Muscle of arm (tissue), 12 donors: ENCODE results near the gene EGR4. TPM values are rescaled to one million over a fixed set of nuclear protein-coding genes. Genes with fewer than 3 reads are reported as not detected.

Experiments used
- DNase-seq: peaks from one replicate; pipeline ENCODE4 v3.0.0-alpha.2; 2013
- polyA plus RNA-seq, 12 donors: library from polyadenylated mRNA; unstranded; fragments of 120-200 nt; gene quantifications; one replicate each; pipeline ENCODE4 v1.2.1, GENCODE V29; 2013; ENCODE audit not compliant: insufficient read length in 12 of 12

The EGR4 gene
- polyA plus RNA-seq, 12 donors: 0.11 TPM; not detected in 11

DNA sequence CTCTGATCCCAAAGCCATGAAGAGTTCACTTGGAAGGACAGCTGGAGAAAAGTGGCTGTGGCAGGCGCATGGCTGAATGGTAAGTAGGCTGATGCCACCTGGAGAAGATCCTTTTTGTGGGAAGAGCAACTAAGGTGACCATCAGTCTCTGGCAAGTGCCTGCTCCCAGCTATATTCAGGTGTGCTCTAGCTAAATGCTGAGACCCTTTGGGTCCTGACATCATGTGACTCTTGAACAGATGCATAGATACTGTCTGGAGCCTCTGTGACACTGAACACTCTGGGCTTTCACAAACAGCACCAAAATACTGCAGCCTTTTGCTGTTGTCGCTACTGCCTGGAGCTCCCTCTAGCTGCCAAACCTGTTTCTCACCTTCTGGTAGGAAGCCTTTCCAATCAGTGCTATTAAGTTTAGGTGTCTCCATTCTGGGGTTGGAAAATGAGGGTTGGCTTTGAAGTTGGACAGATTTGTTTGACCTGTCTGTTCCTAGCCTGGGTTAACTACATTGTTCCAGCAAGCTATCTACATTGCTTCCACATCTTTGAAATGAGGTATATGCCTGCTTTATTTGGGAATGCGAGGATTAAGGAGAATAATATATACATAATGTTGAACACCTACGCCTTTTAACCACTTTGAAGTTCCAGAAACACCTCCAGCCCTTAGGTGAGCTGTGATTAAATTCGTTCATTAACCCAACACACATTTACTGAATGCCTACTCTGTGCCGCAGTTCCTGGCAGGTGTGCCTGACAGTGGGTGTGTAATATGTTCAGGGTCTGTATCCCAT is 3.1 kb downstream of the EGR4 start:
- DNase-seq: no peak

DNA sequence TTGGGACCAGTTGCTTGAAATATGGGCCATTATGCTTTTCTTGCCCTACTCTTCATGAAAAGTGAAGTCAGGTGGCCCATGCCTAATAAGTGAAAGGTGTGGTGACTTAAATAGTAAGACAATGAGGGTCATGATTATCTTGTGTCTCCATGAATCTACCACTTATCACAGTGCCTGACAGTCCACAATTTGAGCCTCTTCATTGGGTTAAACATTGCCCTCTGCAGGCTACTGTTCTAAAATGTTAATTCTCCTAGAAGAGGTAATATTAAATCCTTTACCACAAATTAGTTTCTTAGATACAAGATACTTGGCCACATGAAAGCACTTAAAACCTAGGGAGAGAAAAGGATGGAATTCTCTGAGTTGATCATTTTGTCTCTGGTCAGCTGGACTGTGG is 4.0 kb downstream of the EGR4 start:
- no peak for DNase-seq

DNA sequence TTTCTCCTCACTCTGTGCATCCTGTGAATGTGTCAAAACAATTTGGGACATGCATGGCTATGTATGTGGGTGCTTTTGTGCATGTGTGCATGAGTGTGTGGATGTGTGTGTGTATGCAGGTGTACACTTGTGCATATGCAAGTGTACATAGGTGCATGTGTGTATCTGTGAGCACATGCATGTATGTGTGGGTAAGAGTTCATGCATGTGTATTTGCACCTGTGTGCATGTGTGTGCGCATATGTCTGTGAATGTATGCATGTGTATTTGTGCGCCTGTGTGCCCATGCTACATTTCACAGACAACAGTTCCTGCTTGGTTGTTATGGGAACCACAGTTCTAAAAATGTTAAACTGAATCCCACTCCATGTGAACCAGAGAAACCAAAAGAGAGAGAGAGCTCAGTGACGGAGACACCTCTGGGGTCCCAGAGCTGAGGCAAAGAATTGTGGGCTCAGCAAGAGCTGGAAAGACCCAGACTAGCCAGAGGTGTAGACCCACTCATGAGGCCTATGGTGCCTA is 7.2 kb downstream of the EGR4 start:
- no peak for DNase-seq

DNA sequence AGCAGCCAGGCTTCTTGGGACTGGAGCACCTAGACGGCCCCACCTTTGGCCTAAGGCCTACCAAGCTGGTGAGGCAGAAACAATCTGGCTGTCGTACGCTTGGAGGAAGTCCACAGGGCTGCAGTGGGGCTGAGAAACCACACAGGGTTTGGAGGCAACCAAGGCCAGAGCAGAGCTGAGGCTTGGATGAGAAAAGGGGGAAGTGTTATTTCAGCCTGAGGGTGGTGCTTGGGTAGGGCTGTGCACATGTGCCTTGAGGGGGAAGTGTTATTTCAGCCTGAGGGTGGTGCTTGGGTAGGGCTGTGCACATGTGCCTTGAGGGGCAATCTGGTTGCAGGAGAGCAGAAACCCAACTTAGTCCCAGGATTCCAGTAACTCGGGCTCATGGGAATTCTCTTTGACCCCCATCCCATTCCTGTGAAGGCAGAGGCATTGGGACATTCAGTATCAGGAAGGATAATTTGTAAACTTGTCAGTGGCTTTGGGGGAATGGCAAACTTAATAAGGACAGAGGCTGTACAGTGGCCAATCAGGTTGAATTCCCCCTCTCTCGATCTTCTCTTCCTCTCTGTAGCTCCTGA is 8.1 kb downstream of the EGR4 start:
- DNase-seq: no peak

DNA sequence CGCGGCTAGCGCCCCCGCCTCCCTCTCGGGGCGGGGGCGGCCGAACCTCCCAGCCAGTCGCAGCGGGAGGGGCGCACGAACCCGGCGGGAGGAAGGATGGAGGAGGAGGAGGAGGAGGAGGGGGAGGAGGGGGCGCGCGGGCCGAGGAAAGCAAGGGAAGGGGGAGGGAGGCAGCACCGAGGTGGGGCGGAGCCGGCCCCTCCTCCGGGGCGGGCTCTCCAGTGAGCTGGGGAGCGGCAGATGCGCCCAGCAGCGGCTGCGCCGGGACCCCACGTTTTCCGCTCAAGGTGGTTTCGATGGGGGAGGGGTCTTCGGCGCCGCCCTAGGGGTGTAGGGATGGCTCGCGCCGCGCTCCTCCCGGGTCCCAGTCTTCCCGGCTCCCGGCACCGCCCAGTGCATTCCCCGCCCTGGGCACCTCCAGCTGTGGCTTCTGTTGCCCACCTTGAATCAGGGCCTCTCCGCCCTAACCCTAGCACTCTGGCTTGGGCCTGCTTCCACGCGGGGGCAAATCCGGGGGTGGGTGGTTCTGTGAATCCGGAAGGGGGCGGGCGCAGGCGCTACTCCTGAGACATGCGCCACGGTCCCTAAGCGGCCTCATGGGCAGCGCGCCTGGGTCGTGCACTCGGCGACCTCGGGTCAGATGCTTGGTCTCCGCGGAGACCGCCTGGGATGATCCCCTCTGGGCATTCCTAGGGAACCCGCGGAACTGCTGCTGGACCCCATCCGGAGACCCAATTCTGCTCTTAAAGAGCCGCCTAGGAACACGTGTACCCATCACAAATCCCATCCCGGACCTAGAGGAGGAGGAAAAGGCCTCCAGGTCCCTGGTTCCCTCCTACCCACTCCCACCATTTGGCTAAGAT is 8.8 kb downstream of the EGR4 start, which contains the start of gene FBXO41:
FBXO41 (minus strand) TSS at position 183 of the 863 bp plus-strand sequence. CDS start 14,848 bp downstream, outside the sequence.
- no peak for DNase-seq

DNA sequence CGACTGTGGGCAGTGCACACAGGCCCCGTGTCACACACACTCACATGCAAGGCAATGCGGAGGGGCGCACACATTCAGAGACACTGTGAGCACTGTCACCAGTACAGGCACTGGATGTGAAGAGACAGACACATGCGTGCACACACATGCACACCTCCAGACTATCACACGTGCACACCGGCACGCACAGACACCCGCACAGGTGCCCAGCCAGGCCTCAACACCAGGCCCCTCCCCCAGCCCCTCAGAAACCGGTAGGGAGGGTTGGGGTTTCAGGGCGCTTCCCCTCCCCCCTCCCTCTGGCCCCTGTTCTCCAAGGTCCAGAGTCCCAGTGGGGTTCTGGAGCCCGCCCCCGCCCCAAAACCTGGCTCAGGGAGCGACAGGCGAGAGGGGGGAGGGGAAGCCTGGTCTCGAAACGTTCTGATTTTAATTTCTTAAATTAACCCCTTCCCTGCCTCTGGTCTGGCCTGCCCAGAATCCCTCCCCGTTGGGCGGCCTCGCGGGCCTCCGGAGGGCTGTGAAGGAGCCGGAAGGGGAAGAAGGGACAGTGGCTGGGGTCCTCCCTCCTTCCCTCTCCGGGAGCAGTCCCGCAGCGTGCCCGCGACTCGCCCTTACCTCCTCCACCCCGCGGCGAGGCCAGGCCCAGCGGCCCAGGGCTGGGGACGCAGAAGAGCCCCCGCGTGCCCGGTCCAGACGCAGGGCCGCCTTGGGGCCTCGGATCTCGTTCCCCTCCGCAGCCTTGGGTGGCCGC is 9.6 kb downstream of the EGR4 start:
- DNase-seq: no peak

DNA sequence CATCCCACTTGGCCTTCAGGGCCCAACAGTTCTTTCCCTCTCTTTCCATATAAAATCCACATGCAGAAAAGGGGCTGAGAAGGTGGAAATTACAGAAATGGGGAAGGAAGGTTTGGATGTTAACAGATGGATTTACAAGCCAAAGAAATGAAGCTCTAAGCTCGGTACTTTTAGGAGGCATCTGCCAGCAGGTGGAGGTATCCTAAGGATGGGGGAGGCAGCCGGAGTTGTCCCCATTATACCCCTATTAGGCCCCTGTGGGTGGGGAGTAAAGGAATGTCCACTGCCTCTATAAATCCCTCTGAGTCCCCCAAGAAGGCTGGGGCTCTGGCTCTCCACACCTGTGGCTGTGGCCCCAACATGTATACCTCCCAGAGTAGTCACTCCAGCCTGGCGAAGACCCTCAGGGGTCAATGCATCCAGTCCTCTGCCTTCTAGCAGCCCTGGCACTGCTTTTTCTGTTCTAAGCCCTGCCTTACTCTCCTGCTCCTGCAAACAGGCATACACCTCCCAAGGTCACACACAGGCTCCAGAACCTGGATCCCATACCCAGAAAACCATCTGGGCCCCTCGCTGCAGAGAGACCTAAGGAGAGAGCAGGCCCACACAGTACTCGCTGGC is 10.3 kb downstream of the EGR4 start:
- DNase-seq: no peak

DNA sequence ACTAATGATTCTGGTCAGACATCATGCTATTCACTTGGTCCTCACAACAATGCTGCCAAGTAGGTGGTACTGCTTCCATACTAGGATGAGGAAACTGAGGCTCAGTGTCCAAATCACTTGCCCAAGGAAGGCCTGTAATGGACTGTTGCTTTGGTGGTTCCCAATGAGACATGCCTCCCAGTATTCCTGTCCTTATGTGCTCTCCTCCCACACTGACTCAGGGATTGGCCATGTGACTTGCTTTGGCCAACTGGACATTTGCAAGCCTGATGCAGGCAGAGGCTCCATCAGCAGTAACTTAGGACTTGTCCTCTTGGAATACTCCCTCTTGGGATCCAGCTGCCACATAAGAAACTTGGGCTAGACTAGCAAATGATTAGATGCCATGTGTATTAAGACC is 12.1 kb downstream of the EGR4 start:
- DNase-seq: no peak

DNA sequence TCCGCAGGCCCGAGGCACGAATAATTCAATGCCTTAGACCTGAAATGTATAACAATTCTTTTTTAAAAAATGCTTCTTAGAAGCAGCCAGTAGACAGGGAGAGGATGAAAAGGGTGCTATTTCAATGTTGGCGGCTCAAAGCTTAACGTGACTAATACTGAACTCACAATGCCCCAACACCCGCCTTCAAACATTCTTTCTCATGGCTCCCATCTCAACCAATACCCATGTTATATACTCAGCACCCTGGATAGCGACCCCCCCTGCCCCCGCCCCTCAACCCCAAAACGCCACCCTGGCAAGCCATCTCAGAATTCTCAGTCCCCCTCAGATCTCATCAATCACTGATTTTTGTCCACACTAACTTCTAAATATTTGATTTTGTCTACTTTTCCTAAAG is 13.5 kb downstream of the EGR4 start:
- DNase-seq: no peak

DNA sequence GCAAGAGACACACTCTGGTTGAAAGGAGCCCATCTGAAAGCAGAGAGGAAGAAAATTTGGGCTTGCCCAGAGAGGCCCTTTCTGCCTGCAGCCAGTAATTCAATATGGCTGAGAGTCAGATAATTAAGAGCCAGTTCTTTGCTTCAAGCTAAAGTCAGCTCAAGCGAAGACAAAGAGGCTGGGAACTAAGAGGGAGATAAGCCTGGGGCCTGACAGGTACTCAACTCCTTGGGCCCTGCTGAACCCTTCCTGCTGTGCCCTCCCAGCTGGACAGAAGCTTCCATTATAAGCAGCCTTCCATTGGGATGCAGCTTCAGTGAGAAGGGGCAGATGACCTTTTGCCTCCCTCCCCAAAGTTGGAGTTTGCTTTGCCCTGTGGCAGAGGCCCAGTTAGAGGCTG is 21.1 kb downstream of the EGR4 start:
- no peak for DNase-seq

DNA sequence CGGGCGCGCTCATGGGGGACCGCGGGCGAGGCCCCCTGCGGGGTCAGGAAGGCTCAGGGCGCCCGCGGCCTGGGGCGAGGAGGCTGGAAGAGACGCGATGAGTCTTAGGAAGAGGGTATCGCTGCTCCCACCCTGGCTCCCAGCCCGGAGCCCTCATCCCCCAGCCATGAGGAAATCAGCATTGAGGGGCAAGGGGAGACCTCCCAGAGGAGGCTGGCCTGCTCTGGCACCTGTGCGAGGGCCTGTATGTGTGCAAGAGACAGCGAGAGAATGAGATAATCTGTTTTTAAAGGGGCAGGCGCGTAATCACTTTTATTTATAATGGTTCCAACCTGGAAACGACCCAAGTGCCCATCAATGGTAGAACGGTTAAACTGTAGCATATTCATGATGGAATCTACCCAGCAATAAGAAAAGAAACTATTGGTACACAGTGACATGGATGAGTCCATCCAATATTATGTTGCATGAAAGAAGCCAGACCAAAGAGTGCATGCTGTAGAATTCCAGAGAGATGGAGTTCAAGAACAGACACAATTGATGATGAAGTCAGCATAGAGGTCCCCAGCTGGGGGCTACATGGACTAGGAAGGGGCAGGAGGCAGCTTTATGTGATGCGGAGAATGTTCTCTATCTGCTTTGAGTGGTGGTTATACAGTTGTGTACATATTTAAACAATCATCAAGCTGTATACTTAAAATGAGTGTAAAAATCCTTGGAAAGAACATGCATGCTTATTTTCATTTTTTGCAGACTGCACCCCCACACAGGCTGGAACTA is 23.5 kb downstream of the EGR4 start:
- no peak for DNase-seq

DNA sequence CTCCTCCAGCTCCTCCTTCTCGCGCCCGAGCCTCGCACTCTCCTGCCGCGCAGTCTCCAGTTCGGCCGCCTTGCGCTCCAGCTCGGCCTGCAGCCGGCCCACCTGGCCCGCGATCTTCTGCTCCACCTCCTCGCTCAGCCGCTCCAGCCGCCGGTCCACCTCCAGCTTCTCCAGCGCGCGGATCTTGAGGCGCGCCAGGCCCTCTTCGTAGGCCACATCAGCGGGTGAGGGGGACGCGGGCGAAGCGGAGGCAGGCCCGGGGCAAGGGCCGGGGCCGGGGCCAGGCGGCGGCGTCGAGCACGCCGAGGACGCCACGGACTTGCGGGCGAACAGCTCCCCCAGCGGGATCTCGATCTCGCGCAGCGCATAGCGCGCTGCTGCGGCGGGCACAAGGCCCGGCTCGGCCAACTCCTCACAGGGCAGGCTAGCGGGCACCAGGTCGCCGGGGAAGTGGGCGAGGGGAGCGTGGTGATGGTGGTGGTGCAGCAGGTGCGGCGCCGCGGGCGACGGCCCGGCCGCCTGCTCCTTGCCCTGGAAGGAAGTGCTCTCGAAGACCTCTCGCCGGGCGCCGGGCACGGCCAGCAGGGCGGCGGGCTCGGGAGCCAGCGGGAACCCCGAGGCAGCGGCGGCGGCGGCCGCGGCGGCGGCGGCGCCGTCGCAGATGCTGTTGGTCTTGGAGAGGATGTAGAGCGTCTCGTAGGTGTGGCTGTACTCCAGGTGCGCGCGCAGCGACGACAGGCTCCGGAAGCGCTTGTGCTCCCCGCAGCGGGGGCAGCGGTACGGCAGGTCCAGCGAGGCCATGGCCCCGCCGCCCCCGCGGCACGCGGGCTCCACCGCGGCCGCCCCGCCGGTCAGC is 24.3 kb downstream of the EGR4 start:
- no peak for DNase-seq

DNA sequence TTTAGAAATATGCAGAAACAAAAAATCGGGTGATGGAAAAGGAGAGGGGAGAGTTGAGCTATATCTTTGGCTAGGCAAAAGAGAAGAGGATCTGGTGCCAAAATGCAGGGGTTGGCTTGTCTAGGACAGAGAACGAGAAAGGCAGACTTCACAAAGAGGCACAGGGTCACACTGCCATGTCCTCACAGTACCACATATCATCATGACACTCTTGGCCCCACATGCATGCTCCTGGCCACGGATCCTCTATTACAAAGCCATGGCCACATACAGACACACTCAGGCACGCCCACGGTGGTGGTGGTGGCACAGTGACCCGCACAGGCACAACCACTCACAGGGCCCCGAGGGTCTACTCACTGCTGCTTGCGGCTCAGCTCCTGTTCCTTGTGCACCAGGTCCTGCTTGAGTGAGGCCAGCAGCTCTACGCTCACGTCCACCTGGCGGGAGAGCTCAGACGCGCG is 24.9 kb downstream of the EGR4 start:
- no peak for DNase-seq

DNA sequence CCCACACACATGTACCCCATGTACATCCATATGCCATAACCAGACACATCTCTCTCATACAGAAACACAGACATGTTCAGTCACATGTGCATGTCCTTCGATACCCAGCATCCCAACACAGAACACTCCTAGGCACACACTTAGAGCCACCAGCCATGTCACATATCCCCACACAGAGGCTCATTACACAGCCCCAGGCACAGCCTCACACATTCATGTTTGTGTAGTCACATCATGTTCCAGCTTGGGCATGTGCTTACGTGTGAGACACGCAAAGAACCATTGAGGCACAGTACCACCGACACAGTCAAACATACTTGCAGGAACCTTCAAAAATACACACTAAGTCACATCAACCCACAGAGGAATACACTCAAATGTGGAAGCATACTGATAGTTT is 26.3 kb downstream of the EGR4 start:
- DNase-seq: no peak

DNA sequence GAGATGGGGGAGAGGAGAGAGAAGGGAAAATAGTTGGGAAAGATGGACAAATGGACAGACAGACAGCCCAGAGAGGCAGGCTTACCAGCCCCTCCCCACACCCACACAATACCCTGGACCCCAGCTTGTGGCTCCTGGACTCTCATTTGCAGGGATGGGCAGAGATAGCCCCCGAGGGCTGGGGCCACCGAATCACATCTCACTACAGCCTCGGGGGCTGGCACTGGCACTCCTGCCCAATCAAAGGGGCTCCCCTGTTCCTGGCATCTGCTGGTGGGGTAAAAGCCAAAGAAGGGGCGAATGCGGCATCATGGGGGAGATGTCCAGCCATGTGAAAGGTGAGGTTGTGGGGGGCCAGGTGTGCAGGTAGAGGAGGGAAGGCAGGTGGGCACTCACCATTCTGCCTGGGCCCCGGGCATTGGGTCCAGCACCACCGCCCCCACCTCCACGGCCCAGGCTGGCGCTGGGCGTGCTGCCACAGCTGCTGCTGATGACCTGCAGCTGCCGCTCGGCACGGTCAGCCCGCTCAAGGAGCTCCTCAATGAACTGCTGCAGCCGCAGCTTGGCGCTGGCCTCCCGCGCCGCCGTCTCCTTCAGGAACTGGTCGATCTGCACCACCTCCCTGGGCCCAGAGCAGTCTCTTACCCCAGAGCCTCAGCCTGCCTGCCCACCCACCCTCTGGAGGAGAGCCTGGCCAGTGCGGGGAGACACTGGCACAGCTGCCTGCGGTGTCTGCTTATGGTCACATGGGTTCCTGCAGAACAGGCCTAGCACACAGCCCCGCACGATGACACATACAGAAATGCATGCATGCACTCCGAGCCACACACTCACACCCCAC is 27.1 kb downstream of the EGR4 start:
- DNase-seq: no peak

DNA sequence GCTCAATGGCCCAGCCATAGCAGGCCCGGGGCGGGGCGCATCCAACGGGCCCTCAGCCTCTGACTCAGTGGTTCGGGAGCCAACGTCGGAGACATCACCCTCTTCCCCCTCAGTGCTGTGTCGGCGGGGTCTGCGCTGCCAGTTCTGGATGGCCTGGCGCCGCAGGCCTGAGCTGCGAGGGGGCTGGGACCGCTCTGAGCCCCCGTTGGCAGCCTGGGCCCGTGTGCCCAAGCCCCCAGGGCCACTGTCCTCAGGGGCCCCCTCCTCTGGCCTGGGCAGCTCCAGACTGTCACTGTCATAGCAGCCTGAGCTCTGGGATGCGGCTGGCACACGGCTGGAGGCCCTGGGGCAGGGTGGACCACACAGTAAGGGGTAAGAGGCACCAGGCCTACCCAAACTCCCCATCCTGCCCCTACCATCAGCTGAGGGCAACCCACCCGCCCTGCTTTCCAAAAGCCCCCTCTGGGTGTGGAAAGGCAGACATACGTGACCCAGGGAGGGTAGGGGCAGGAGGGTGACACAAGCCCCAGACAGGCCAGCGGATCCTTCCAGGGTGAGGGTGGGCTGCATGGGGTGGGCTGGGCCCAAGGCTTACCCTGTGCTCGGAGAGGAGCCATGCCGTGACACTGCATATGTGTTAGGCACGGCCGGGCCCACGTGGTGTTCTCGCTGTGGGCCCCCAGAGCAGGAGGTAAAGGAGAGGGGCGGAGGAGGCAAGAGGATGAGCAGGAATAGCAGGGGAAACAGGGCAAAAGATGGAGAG is 27.9 kb downstream of the EGR4 start:
- DNase-seq: no peak

DNA sequence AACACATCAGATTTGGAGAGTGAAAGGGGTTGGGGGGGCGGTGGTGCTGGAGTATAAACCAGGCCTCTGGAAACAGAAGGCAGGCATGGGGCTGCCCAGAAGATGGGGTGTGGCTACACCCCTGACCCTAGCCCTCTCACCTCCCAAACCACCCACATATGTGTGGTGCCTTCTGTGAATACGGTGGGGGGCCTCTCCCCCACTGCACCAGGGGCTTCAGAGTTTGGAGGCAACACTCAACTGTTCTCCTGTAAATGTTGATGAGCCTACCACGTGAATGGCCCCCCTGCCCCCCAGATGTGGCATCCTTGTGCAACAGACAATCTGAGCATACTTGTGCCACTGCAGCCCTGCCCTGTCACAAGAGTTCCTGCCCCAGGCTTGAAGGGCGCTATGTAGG is 28.6 kb downstream of the EGR4 start:
- DNase-seq: no peak

DNA sequence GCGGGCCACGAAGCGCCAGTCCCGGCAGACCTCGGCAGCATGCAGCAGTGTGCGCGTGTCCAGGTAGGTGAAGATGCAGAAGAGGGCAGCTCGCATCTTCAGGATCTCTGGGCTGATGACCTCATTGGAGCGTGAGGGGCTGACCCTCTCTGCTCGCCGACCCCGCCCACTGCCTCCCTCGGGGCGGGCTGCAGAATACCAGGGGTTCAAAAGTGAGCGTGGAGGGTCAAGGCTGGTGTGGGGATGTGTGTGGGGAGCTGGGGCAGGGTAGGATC is 29.1 kb downstream of the EGR4 start:
- no peak for DNase-seq
